ENCODE measurements around the gene CACNA1B.

Gene CACNA1B

GRCh38 chr9:138049779-138050471 is 172.3 kb downstream of the CACNA1B start:
- in situ Hi-C loops (cut with MboI; ENCODE audit: low sequenced_read_pairs) = no loop called here

- in situ Hi-C loops (cut with MboI; ENCODE audit: low sequenced_read_pairs) = no loop called here
Observed at GRCh38 chr9:138050472-138051330, 173.1 kb downstream of the CACNA1B start.

- in situ Hi-C loops (cut with MboI; ENCODE audit: low sequenced_read_pairs) = no loop called here
Observed at GRCh38 chr9:138051586-138052321, 174.2 kb downstream of the CACNA1B start.

- in situ Hi-C loops (cut with MboI; ENCODE audit: low sequenced_read_pairs) = no loop called here
Observed at GRCh38 chr9:138052322-138052615, 174.7 kb downstream of the CACNA1B start.

- in situ Hi-C loops (cut with MboI; ENCODE audit: low sequenced_read_pairs) = no loop called here
Observed at GRCh38 chr9:138052635-138053320, 175.2 kb downstream of the CACNA1B start.

- in situ Hi-C loops (cut with MboI; ENCODE audit: low sequenced_read_pairs) = no loop called here
Observed at GRCh38 chr9:138053321-138053868, 175.8 kb downstream of the CACNA1B start.

- in situ Hi-C loops (cut with MboI; ENCODE audit: low sequenced_read_pairs) = no loop called here
Observed at GRCh38 chr9:138053996-138054752, 176.6 kb downstream of the CACNA1B start.

GRCh38 chr9:138057726-138058125 is 180.1 kb downstream of the CACNA1B start:
- in situ Hi-C loops (cut with MboI; ENCODE audit: low sequenced_read_pairs) = no loop called here

- in situ Hi-C loops (cut with MboI; ENCODE audit: low sequenced_read_pairs) = no loop called here
Observed at GRCh38 chr9:138058181-138058580, 180.6 kb downstream of the CACNA1B start.

- in situ Hi-C loops (cut with MboI; ENCODE audit: low sequenced_read_pairs) = no loop called here
Observed at GRCh38 chr9:138059196-138059595, 181.6 kb downstream of the CACNA1B start.

- in situ Hi-C loops (cut with MboI; ENCODE audit: low sequenced_read_pairs) = no loop called here
Observed at GRCh38 chr9:138060365-138060764, 182.8 kb downstream of the CACNA1B start.

- in situ Hi-C loops (cut with MboI; ENCODE audit: low sequenced_read_pairs) = no loop called here
Observed at GRCh38 chr9:138060881-138061280, 183.3 kb downstream of the CACNA1B start.

- in situ Hi-C loops (cut with MboI; ENCODE audit: low sequenced_read_pairs) = no loop called here
Observed at GRCh38 chr9:138061631-138062030, 184.0 kb downstream of the CACNA1B start.

GRCh38 chr9:138062196-138062595 is 184.6 kb downstream of the CACNA1B start:
- in situ Hi-C loops (cut with MboI; ENCODE audit: low sequenced_read_pairs) = no loop called here

GRCh38 chr9:138063033-138063432 is 185.5 kb downstream of the CACNA1B start:
- in situ Hi-C loops (cut with MboI; ENCODE audit: low sequenced_read_pairs) = no loop called here

GRCh38 chr9:138063785-138064184 is 186.2 kb downstream of the CACNA1B start:
- in situ Hi-C loops (cut with MboI; ENCODE audit: low sequenced_read_pairs) = no loop called here

GRCh38 chr9:138064547-138064946 is 187.0 kb downstream of the CACNA1B start:
- in situ Hi-C loops (cut with MboI; ENCODE audit: low sequenced_read_pairs) = no loop called here

- in situ Hi-C loops (cut with MboI; ENCODE audit: low sequenced_read_pairs) = no loop called here
Observed at GRCh38 chr9:138065287-138065686, 187.7 kb downstream of the CACNA1B start.

- in situ Hi-C loops (cut with MboI; ENCODE audit: low sequenced_read_pairs) = no loop called here
Observed at GRCh38 chr9:138066049-138066448, 188.5 kb downstream of the CACNA1B start.

All from HL-60/S4 (cell line).